ENCODE measurements around the gene CCNI2.

The CCNI2 gene

DNA sequence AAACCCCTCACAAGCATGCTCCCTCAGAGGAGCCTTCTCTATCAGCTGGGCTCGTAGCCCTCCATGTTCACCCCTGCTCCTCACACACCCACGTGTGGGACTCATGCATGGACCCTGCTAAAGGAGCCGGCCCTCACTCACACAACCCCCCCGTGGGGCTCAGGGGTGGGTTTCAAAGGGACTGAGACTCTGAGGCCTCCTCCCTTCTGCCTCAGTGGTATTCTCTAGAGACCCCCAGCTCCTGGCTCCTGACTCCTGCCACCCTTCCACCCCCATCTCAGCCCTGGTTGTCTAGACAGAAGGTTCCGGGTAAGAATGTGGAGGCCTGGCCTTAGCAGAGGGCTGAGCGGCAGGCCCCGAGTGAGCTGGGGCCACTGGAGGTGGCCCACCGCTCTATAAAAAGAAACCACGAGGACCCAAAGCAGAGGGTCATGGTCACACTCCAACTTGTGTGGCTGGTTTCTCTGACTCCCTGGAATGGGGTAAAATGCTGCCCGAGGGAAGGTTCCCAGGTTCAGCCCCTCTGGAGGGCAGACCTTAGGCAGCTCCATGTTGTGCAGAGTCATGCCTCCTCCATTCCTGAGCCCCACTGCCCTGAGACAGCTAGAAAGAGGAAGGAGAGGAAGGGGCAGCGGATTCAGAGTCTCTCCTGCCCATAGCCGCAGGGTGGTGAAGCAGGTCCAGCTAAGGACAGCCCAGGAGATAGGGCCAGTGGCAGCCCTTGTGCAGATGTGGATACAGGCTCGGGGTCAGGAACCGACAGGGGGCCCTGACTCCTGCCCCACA, 19.0 kb downstream of the CCNI2 start:
- DNase-seq = no peak

DNA sequence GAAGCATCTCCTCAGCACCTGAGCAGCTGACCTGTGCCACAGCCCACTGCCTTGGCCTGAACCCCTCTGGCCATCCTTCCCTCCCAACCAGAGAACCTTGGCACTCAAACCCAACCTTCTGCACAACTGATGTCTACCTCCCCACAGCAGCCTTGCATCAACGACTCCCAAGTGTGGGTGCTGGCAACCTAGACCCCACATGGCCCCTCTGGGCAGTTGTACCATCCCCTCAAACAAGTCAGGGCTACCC, 19.5 kb downstream of the CCNI2 start:
- DNase-seq = no peak

DNA sequence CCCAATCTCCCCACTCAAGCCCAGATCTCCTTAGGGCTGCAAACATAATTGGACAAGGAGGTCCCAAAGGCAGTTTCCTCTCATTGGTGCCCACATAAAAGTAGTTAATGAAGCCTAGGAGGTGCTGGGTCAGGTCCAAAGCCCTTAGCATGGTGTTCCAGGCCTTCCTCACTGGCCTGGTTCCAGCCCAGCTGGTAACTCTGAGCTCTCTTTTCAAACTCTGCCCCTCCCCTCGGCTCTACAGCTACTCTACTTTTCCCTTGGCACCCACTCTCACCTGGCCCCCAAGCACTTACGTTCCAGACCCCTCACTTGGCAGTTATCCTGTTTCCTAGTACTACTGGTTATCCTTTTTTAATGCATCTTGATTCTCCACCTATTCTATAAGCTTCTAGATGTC, 19.9 kb downstream of the CCNI2 start:
- DNase-seq = no peak

DNA sequence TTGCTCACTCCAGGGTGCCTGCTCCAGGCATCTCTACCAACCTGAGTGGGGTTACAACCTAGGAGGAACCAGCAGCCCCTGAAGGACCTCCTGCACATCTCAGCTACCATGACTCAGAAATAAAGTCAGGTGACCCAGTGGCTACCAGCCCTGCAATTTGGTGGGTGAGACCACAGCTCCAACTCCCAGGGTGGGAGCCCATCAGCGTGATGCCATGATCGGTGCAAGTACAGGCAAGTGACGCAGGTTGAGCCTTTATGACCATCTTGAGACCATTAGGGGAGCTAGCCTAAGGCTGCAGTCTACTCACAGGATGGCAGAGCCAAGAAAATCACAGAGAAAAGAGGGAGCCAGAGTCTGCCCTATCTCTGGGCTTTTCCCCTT, 21.3 kb downstream of the CCNI2 start:
- no peak for DNase-seq

DNA sequence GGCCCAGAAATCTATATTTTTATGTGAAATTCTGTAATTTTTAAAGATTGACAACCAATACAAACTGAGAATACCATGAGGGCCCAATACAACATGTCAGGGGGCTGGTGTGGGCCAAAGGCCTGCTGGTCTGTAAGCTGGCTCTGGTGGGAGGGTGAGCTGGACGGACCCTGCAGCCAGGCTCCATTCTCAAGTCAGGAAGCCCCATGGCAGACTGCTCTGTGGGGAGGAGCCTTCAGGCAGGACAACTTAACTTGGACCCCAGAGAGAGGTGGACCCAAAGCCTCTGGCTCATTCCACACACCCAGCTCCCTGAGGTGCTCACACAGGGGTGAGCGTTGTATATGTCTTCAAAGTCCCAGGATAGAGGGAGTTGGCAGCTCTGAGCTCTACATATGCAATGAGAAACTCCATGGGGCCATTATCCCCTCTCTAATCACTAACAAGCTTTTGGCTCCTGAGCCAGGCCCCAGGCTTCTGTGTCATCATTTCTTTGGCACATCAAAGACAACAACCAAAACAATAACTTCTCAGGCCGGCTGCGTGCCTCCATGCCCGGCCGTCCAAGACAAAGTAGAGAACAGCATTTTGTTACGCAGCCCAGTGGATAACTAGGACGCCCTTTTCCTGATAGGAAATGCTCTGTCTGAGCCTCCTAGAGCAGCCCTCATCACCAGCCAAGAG, 23.4 kb downstream of the CCNI2 start:
- DNase-seq = no peak

DNA sequence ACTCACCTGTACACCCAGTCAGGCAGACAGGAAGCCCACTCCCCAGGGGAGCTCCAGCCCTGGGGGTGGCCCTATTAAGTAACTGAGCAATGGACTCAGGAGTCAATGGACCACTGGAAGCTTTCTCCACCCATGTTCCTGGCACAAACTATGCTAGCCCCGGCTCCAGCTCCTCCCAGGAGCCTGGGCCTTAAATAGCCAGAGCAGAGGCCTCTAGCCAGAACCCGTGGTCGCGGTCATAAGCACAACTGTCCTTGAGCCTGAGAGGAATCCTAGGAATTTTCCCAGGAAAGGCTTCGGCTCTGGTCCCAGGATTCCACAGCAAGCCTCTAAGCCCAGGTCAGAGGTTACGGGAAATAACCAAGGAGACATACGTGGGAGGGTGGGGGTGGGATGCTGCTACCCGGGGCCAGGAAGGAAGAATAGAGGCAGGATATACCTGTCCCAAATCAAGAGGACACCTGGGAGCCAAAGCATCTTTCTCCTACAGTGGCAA, 24.3 kb downstream of the CCNI2 start:
- no peak for DNase-seq

DNA sequence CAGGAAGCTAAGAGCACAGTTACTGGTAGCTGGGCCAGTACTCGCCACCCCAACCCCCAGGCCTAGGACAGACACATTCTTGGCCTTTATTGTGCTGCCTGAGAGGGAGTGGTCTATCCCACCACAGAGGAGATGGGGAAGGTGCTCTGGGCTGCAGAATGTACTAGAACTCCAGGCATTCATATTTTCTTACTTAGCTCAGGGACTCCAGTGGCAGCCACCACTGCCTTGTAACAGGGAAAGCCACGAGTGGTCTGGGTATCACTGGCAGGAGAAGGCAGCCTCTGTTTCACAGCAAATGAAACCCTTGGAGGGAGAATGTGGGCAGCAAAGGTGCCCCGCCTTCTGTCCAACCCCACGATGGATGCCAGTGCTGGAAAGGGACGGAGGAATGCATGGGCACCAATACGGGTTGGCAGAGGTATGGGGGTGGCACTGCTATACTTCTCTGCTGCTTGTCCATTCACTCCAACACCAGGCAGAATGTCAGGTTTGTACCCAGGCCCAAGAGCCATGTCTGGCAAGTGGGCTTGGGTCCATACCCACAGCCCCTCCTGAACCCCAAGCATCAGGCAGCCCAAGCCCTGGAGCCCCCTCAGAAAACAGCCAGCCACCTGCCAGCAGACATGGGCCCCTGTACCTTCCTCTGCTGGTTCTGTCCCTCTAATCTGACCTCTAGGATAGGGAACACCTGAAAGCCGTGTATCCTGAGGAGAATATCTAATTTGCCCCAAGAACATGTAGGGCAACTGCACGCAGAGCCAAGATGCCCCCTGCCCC, 25.3 kb downstream of the CCNI2 start:
- no peak for DNase-seq

DNA sequence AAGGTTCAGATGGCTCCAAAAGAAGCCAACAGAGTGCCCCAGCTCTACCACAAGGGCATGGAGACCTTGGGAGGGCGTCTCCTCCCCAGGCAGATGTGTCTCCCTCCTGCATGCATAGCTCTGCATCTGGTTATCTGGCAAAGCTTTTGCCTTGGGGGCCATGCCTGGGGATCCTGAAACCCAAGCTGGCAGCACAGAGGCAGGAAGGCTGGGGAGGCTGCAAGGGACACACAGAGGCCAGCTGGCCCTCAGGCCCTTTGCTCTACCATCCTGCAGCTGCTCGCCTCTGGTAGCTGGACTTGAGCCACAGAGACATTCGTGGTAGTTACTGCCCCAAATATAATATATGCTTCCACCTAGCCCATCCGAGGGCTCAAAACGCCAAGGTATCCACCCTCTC, 25.9 kb downstream of the CCNI2 start:
- DNase-seq = no peak

DNA sequence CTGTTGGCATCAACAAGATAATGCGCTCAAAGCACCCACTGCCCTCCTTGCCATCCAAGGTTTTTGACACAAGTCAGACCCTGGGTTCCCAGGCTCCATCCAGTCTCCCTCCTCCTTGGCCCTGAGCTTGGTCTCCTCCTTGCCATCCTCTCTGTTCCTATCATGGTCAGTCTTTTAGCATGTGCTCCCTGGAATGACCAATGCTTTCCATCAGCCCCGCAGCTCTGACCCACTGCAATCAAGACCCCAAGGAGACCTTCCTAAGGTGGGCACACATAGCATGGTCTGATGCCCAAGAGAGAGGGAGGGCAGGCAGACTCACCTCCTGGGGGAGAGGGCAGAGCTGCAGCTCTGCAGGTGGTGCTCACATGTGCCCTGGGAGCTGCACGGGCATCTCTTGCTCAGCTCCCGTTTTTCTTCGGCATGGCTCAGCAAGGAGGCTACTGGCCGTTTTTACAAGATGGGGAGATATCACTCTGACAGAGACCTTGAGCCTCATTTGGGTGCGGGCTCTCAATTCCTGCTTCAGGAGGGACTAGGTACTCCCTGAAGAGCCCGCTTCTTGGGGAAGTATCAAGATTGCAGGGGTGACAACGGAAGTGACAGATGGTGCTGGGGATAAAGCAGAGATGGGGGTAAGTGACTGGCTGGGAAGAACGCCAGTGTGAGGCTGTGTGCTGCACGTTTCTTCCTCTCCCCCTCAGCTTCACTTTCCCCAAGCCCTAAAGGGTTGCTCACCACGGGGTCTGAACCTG, 26.6 kb downstream of the CCNI2 start:
- no peak for DNase-seq

DNA sequence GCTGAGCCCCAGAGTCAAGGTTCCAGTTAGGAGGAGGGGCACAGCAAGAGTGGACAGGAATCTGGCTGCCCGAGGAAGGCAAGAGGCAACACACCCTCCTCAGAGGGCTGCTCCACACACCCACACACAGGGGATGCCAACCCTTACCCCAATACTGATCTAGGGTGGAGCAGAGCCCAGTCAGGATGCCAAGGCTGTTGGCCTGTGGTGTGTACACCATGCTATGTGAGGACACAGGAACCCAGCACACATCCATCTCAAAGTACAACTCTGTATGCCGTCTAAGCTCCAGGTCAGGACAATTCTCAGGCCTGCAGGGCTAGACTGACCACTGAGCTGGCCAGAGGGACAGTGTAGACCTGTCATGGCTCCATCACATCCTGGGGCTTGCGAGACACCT, 27.2 kb downstream of the CCNI2 start:
- no peak for DNase-seq

DNA sequence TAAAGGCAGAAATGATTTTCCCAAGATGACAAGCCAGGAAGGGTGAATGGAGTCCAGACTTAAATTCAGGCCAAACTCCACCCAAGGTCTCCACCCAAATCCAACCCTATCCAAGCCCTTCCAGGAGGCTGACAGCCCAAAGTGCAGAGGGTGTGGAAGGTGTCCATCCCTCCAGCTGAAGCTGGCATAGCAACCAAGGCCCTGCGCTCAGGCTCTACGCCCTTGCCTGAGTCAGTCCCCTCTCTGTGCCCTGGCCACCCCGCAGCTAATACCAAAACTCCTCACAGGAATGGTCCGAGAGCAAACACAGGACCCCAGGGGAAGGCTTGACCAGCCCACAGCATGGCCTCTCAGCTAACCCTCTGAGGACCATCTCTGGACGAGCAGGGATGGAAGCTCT, 27.7 kb downstream of the CCNI2 start:
- DNase-seq = no peak

DNA sequence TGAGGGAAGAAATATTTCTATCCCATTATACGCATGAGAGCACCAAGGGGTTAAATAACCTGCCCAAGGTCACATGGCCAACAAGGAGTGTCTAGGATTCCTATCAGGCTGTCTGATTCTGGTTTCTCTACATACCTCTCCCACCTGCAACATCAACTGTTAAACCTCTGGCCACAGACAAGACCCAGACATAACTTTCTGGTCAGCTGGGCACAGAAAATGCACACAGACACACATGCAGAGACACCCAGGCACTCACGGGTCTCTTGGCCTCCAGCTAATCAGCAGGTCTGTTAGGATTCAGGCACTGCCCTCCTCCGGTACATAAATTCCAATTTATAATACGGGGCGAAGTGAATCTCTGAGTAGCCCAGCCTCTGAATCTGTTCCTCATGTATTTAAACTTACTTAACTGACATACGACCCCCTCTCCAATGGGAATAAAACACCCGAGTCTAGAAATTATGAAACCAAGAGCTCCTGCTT, 28.3 kb downstream of the CCNI2 start:
- no peak for DNase-seq

DNA sequence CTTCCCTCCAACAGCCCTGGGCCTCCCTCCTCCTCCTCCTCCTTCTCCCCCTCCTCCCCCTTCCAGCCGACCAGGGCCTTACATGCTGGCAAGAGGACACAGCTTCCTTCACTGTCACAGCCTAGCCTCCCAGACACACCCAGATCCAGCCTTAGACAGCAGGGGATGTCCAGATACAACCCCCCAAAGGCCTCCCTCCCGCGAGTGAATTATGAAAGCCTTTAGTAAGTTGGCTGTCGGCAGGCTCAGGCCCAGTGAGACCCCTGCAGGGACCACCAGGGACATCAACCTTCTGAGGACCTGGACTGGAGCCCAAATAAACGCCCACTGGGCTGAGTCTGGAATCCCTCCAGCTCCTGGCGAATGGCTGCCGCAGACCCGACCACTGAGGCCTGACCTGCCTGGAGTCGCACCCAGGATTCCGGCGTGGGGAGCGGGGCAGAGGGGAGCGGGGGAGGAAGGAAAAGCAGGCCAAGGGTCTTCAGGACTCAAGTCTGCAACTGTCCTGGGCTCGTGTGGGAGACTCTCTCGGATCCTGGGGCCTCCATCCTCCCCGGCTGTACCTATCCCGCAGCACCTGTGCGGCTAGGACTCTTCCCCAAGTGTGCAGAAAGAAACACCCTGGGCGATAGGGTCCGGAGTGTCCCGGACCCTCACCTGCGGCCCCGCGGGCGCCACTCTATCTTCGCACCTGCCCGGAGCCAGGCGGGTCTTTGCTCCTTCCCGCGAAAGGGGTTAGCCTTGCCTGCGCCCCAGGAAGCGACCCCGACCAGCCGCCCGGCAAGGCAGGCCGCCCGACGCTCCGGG, 29.1 kb downstream of the CCNI2 start:
- no peak for DNase-seq

DNA sequence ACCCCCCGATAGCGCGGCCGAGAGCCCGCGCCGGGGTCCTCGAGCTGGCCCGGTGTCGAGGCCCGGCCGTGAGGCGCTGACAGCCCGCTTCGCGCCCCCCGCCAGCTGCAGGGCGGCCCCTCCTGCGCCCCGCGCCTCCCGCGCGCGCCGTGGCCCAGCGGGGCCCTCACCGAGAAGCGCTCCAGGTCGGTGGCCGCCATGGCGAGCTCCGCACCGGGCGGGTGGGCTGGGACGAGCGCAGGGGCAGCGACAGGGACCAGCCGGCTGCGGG, 29.6 kb downstream of the CCNI2 start:
- no peak for DNase-seq

DNA sequence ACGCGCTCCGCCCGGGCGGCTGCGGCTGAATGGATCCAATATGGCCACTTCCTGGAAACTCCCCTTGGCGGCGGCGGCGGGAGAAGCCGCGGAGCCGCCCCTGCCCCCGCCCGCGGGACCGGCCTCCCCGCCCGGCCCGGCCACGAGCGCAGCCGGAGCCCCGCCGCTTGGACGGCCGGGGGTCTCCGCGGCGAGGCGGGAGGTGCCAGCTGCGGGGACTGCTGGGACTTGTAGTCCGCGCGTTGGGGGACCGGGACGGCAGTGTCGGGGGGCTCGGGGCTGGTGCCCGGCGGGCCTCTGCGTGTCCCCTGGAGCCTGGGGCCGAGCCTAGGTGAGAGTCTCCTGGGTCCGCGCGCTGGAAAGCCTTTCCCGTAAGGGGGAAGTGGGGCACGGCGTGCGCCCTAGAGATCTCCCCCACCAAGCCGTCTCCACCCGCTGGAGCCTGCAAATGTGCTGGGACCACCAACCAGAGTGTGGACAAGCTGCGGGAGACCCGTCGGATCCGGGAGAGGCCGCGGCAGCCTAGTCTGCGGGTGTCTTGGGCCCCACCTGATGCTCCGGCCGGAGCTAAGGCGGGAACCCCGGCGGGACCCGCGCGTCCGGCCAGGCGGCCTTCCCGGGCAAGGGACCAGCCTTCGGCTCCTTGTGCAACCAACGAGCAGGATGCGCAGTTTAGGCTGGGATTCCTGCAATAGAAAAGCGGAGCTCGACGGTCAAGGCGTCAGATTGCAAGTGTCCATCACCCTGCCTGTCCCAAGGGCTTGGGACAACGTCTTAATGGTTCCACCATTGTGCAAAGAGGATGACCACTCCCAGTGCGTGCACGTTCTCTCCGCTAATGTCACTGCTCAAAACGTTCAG, 30.2 kb downstream of the CCNI2 start, which contains the start of gene SEPTIN8:
Gene SEPTIN8, minus strand, starts transcription at position 31 of the 861 bp plus-strand sequence. CDS start 102 bp downstream, outside the sequence.
- peak; percentile 33 for DNase-seq

DNA sequence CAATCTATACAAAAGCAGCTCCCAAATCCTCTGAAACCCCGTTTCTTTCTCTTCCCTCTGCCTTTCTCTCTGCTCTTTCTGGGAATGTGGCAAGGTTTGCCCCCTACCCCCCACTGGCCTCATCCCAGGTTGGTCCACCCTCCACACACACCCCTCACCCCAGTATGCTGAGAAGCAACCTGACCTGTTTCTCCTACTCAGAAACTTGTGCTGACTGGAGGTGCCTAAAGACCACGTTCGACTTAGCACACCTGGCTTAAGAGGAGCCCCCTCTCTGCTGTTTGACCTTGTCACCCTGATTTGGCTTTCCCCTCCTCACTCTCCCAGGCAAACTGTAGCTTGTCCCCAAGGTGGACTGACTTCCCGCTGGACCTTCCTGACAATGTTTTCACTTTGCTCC, 30.9 kb downstream of the CCNI2 start:
- DNase-seq = no peak

DNA sequence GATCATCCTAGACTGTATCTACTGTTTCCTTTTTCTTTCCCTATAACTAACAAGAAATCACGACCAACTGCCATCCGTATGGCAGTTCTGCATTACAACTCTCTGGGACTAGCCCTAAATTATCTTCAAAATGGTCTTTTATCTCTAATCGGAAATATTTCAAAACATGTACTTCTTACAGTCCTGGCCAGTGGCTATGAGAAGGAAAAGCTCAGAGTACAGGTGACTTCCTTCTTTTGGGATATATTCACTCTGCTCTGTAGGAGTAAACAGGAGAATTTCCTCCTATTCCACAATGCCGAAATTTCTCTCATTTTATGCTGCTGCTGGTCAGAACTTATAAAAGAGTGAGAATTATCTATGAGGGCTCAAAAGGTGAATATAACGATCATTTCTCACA, 31.6 kb downstream of the CCNI2 start:
- no peak for DNase-seq

DNA sequence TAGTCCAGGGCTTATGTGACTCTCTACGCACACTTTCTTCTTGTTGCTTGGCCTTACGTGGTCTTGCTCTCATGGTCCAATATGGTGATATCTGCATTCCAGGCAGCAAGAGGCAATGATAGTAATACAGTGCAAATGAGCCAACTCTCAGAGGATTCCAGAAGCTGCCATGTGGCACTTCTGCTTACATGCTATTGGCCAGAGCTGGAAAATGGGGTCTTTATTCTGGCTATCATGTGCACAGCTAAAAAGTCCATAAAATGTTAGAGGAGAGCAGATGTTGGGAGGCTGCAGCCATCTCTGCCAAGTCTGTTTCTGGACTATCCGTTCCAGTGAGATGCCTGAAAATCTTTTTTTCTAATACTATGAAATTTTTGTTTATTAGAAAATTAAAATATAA, 32.7 kb downstream of the CCNI2 start:
- DNase-seq = no peak

DNA sequence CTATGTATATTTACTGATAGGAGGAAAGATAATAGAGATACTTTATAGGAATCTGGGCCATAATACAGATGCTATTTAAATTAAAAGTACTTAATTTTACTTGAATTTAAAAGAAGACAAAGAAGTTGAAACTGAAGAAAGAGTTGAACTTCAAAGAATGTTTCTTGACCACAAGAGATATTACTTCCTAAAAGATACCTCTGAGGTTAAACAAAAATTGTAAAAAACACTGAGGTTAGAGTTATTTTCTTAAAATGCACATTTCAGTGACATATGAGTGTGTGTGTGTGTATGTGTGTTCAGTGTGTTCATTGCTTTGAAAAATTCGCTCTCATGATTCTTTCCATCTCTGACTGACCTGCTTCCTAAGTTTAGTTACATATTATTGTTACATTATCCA, 33.4 kb downstream of the CCNI2 start:
- no peak for DNase-seq

DNA sequence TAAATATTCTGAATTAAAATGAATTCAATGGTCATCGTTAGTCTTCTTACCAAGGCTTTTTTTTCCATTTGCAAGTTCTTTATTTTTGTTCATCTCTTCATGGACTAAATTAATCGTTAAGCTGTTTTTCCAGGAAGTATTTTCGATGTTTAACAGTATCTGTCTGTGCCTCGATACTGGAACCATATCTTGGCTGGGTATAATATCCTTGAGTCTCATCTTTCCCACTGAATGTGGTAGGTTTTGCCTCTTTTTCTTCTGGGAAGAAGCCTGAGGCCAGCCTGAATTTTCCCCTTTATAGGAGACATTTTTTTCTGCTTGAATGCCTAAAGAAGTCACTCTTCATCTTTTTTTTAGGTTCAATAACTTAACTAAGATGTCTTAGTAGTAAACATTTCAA, 33.8 kb downstream of the CCNI2 start:
- no peak for DNase-seq

DNA sequence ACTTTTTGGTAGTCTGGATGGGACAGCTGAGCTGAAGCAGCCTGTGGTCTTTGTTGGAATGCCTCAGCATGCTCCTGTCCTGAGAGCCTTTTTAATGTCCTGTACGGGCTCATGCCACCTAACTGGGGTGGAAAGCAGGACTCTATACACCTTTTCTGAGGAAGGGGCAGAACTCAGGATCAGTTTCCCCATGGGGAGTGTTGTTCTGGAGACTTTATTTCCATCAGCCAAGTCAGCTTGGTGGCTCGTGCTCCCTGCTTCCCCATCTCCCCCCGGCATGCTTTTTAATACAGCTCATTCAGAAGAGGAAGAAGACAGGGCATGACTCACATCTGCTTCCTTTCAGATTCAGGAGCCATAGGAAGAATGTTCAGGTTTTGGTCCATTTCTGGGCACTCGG, 34.9 kb downstream of the CCNI2 start:
- no peak for DNase-seq

Measured in activated CD4-positive, alpha-beta T cell treated with anti-CD3 and anti-CD28 coated beads, Interleukin-2, amount 50 U/mL, for 16 hours (primary cell).